A673 (cell line): Measurements from ENCODE around the gene TMEM254.

Experiments used
- CTCF ChIP-seq: fragments of 300-800, 200-600 bp; sonication (generic); conservative IDR thresholded peaks from 2 replicates; pipeline ENCODE4 v1.5.1; 2017; ENCODE audit warnings: low read depth, mild to moderate bottlenecking, antibody characterized with exemption, low read length, moderate library complexity, mixed read lengths
- EZH2 ChIP-seq: fragments of 200-600 bp; sonication (generic); IDR thresholded peaks from 2 replicates; pipeline ENCODE4 v1.6.1; 2017; ENCODE audit warnings: borderline replicate concordance, low read depth, mild to moderate bottlenecking, mixed read lengths, antibody characterized with exemption, low read length; ENCODE audit not compliant: poor library complexity, severe bottlenecking

- no peak for TF ChIP-seq CTCF
- peak; percentile 71 for TF ChIP-seq EZH2
These were observed 54.1 kb downstream of the TMEM254 start, which contains the start of gene PLAC9 for GRCh38 chr10:80132299-80133139.
